ENCODE measurements around the gene ELAVL4.

DNA sequence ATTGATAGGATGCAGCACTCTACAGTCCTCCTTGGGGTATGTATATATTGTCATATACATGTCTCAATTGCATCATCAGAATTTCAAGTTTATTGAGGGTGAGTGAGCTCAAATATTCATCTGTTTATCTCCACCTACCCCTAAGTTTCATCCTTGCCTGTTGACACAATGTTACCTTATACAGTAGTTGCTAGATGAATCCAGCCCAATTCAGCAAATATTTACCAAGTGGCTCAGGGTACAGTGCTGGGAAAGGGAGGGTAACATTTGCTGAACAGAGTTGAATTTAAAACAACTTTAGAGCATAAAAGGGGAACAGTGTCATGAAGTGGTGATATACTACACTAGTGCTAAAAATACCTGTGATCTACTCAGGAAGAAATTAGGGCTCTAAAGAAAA lies 14.4 kb downstream of the ELAVL4 start:
- no peak for TF ChIP-seq ELF1 (IDR thresholded peaks at IDR 0.05; ENCODE audit: borderline replicate concordance, low read depth)
- no peak for TF ChIP-seq FOSL1 (IDR thresholded peaks at IDR 0.05; ENCODE audit: low read depth)
- TF ChIP-seq POLR2A (IDR thresholded peaks at IDR 0.05; ENCODE audit: borderline replicate concordance, extremely low read depth, insufficient read depth, insufficient read length), result no peak
- no peak for TF ChIP-seq JUND (IDR thresholded peaks at IDR 0.05)
- TF ChIP-seq, protein P1, sequence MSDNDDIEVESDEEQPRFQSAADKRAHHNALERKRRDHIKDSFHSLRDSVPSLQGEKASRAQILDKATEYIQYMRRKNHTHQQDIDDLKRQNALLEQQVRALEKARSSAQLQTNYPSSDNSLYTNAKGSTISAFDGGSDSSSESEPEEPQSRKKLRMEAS (IDR thresholded peaks at IDR 0.05), result no peak
- no peak for TF ChIP-seq EZH2 (IDR thresholded peaks at IDR 0.05)
- TF ChIP-seq CBX3 (IDR thresholded peaks at IDR 0.05; ENCODE audit: low read depth), result no peak

All from HCT116 (cell line).